PC-3 (cell line): ENCODE data around the gene MGAT3.

Experiments
- CTCF ChIP-seq: fragments of 300-600 bp; sonication (generic); conservative IDR thresholded peaks from 2 replicates; pipeline ENCODE4 v1.5.1; 2017; ENCODE audit warnings: antibody characterized with exemption, low read depth, mild to moderate bottlenecking, low read length
- EZH2phosphoT487 ChIP-seq: fragments of 300-600 bp; sonication (generic); IDR thresholded peaks from 2 replicates; pipeline ENCODE4 v1.6.1; 2018; ENCODE audit warnings: mild to moderate bottlenecking, antibody characterized with exemption, low read length, borderline replicate concordance

- no peak for TF ChIP-seq CTCF
- TF ChIP-seq EZH2phosphoT487: no peak
Observed at GRCh38 chr22:39524089-39524752, 67.4 kb downstream of the MGAT3 start.
